T-helper 1 cell (primary cell): Measurements from ENCODE around the gene KRTAP1-3.
"Not testable (repeated sequence)": the region's sequence is repeated elsewhere in the genome, so short reads cannot be mapped to it uniquely, and the experiment has no call there.

Experiments
- DNase-seq, 5 donors: peaks; one replicate each; pipeline ENCODE4 v3.0.0-alpha.2; 2012 to 2020

The KRTAP1-3 gene

DNA sequence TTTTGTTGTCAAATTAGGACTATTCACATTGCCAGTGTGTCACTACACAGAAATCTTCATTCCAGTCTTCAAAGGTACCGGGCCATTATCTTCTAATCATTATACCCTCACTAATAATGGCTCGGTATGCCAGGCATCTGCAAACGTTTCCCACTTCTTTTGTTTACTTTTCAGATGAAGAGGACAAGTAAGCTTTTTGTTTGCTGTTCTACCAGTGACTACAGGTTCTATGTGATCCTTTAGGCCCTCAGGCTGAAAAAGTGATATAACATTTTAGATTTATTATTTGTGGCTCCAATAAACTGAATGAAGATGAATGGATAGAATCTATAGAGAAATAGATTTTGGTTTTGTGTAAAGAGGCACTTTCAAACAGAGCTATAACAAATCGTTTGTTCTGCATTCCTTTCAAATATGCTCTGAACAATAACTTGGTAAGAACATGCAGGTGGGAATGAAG, 25.3 kb downstream of the KRTAP1-3 start:
- DNase-seq, result no peak

DNA sequence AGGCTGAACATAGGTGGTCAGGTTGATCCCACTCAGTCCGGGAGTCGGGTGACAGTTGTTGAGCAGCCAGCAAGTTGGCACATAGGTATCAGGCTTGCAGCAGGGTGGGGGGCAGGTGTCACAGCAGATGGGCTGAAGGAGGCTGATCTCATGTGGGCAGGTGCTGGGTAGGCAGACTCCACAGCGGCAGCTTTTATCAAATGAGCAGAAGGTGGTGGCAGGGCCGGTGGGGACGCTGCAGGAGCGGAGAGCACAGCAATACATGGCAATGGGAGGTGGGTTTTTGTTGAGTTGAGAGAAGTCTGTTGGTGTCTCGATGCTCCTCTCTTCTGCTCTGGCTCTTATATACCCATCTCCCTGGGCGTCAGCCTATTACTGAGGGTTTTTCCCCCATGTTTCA, 25.9 kb downstream of the KRTAP1-3 start, which contains the start of gene KRTAP3-1:
KRTAP3-1 (minus strand) TSS at position 318 of the 400 bp plus-strand sequence; CDS start at position 264, 54 bp downstream.
- no peak for DNase-seq

DNA sequence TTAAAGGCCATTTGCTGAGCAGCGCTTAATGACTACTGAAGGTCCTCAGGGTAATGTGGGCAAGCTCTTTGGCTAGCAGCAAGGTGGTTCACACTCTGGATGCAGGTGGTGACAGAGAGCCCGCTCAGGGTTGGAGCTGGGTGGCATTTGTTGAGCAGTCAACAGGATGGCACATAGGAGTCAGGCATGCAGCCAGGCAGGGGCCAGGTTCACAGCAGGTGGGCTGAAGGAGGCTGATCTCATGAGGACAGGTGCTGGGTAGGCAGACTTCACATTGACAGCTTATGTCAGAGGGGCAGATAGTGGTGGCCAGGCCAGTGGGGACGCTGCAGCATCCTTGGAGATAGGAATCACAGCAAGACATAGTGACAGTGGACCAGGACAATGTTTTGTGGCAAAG, 30.3 kb downstream of the KRTAP1-3 start:
- no peak for DNase-seq

DNA sequence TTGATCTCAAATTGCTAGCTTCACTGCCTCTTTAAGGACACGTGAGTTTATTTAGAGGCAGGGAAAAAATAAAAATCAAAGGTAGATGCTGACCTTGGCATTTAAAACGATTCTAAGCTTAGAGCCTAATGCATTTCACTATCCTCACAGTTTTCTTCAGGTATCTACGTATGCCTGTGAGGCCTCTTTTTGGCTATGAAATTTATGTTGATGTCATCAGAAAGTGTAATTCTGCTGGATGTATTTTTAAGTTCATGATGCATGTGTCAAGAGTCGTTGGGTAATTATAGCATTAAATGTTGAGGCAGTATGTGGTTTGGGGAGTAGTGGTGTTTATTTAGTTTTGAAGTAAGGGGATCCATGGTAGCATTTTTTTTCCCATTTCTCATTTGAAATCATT, 30.7 kb downstream of the KRTAP1-3 start:
- DNase-seq, result no peak

DNA sequence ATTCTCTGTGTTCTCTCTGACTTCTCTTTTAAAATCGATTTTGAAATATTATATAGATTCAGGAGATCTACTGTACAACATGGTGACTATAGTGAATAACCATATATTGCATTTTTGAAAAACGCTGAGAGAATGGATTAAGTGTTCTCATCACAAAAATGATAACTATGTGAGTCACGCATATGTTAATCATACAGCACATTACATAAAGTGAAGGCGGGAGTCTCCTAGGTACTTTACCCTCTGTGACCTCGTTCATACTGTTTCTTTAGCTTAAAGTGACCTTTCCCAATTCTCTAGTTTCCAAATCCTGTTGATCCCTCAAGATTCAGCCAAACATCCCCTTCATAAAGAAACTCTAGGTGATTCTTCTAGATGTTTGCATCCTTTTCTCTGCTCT, 31.9 kb downstream of the KRTAP1-3 start:
- DNase-seq, result no peak

- no peak for DNase-seq
These were observed 32.9 kb downstream of the KRTAP1-3 start for GRCh38 chr17:41001795-41002194.

DNA sequence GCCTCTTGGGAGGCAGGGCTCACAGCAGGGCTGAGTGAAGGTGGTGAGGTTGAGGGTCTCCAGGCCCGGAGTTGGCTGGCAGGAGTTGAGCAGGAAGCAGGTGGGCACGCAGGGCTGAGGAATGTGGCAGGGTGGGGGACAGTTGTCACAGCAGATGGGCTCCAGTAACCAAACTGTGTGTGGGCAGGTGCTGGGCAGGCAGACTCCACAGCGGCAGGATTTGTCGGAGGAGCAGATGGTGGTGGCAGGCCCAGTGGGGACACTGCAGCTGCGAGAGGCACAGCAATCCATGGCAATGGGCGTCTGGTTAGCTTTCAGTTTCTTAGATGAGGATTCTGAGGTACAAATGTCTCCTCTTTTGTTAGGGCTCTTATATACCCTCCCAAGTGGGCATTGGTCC, 35.1 kb downstream of the KRTAP1-3 start, which contains the start of gene KRTAP3-2:
KRTAP3-2 (minus strand) TSS at position 344 of the 400 bp plus-strand sequence; CDS start at position 291, 53 bp downstream.
- DNase-seq, result not testable (repeated sequence)

DNA sequence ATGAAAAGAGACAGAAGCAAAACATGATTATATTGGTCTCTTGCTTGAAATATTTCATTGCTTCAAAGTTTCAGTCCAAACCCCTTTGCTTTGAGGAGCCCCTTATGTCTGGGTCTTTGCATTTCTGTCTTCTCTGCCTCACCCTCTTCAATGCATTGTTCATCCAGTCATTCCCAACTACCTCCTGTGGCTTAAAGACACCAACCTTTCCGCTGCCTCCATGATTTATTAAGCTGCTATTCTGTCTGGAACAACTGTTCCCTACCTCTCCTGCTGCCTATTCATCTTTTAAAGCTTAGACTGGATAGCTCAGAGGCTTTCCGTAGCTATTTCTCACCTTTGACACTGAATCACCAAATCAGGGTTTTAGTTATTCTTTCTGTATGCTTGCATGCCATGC, 37.3 kb downstream of the KRTAP1-3 start:
- DNase-seq, result no peak

- no peak for DNase-seq
These were observed 37.8 kb downstream of the KRTAP1-3 start for GRCh38 chr17:40996829-40997228.

DNA sequence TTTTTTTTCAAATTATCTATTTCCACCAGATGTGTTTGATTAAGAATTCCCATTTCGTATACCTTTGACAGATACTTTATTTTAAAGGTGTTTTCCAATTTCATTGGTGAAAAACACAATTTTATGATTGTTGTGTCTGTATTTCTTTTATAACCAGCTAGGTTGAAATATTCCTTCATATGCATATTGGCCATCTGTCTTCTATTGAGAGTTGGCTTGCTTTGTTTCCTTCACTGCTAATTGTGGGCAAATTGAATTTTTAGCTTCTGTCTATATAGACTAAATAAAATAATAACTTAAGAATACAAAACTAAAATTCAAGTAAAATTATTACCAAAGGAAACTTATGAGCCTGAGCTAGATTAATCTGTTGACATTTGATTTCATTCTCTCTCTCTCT, 39.6 kb downstream of the KRTAP1-3 start:
- no peak for DNase-seq

DNA sequence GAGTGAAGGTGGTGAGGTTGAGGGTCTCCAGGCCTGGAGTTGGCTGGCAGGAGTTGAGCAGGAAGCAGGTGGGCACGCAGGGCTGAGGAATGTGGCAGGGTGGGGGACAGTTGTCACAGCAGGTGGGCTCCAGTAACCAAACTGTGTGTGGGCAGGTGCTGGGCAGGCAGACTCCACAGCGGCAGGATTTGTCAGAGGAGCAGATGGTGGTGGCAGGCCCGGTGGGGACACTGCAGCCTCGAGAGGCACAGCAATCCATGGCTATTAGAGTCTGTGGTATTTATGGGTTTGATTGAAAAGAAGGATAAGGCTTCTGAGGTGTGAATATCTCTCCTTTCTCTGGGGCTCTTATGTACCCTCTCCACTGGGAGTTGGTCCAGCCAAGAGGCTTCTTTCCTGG, 40.8 kb downstream of the KRTAP1-3 start, which contains the start of gene KRTAP3-3:
KRTAP3-3 (minus strand) TSS at position 326 of the 400 bp plus-strand sequence; CDS start at position 259, 67 bp downstream.
- DNase-seq, result no peak

GRCh38 chr17:40993084-40993483, 41.6 kb downstream of the KRTAP1-3 start:
- DNase-seq, result no peak

- no peak for DNase-seq
These were observed 42.0 kb downstream of the KRTAP1-3 start for GRCh38 chr17:40992666-40993065.

DNA sequence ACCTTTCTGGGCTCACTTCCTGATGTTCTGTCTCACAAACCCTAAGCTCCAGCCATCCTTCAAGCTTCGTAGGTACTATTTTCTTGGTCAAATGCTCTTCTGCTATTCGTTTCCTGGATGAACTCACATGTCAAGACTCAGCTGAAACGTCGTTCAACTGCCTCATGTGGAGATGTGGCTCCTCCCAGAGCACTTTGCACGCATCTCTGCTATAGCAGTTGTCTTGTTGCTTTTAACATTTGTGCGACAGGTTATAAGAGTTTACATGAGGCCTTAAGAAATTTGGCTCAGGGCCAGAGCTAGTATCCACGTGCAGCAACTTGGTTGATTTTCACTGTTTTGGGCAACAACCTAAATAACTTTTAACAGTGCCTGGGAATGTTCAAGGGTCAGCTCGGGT, 47.8 kb downstream of the KRTAP1-3 start:
- DNase-seq, result no peak

- DNase-seq, result no peak
These were observed 50.4 kb downstream of the KRTAP1-3 start, which contains the start of gene KRT40 for GRCh38 chr17:40984226-40984625. TSS of gene KRT40 (minus strand) at chr17:40984326. CDS start at chr17:40984273, 53 bp downstream.
